HG03354 (cell line): ENCODE results near the gene COL3A1.

Experiments
- ATAC-seq: cut with Tn5 transposase; IDR thresholded peaks from one replicate; pipeline ENCODE4 v1.9.1; 2021; ENCODE audit warnings: mild to moderate bottlenecking; ENCODE audit not compliant: unreplicated experiment, poor library complexity, severe bottlenecking

COL3A1 gene

DNA sequence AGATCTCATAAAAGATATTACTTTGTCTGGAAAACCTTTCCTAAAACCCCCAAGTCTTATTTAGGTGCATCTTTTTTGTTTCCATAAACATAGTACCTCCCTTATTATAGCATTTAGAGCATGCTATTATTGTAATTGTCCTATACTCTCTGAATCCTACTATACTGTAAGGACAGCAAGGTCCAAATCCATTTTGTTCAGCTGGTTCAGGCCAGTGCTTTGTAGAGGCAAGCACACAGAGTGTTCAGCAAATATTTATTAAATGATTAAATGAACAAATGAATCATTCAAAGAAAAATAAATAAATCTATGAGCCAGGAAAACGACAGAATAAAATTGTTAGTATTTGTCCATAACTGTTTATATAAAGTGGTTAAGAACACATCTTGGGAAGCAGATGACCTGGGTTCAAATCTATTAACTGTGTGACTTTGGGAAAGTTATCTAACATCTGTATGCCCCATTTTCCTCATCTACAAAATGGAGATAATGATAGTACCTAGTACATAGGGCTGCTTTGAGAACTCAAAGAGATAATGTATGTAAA, 86.0 kb downstream of the COL3A1 start:
- no peak for ATAC-seq
